22Rv1 (cell line): ENCODE data around the gene POLA1.

Source experiments
- CTCF ChIP-seq: fragments of 450-650 bp; IDR thresholded peaks from 2 replicates; pipeline ENCODE4 v1.5.1; 2017; ENCODE audit warnings: mild to moderate bottlenecking
- ZFX ChIP-seq: fragments of 450-650 bp; IDR thresholded peaks from 2 replicates; pipeline ENCODE4 v1.6.1; 2017; ENCODE audit warnings: antibody characterized with exemption, borderline replicate concordance

GRCh38 chrX:25016938-25017598, 323.4 kb downstream of the POLA1 start:
- TF ChIP-seq CTCF (no peak), ZFX (no peak)
